ENCODE data around the gene ELOB. TPM values are rescaled to one million over a fixed set of nuclear protein-coding genes. Genes with fewer than 3 reads are reported as not detected.
A peak's percentile ranks its signal among the peaks of the same experiment; 100 is the strongest.
"Not testable (repeated sequence)": the region's sequence is repeated elsewhere in the genome, so short reads cannot be mapped to it uniquely, and the experiment has no call there.

ELOB gene
- total and polyA plus RNA-seq, 4 donors = 136 to 660 (median 517) TPM

GRCh38 chr16:2736476-2737237 is 40.4 kb downstream of the ELOB start:
- 92% methylated on average over 10 of the region's 11 CpGs for WGBS (ENCODE audit: insufficient coverage)
- Histone ChIP-seq H3K9me3 (ENCODE audit: control insufficient read depth, insufficient read depth, low read length) (no peaks in the 10 kb centered on the region), H3K27me3 (ENCODE audit: control insufficient read depth, insufficient read depth, low read length) (no peaks in the 10 kb centered on the region), H3K27ac (ENCODE audit: low read depth, low read length) (no peak overlapping the region), H3K36me3 (ENCODE audit: control insufficient read depth, insufficient read depth, low read length) (no peaks in the 10 kb centered on the region), H3K4me1 (ENCODE audit: control insufficient read depth, insufficient read depth, low read length) (no peaks in the 10 kb centered on the region), H3K4me3 (ENCODE audit: low read depth, low read length) (no peak overlapping the region)
- no peak for DNase-seq (ENCODE audit: low read depth in 4 of 6, low spot score in 6 of 6)

GRCh38 chr16:2734844-2735515 is 42.1 kb downstream of the ELOB start:
- Histone ChIP-seq H3K36me3 (ENCODE audit: control insufficient read depth, insufficient read depth, low read length) (no peaks in the 10 kb centered on the region), H3K9me3 (ENCODE audit: control insufficient read depth, insufficient read depth, low read length) (no peaks in the 10 kb centered on the region), H3K27ac (ENCODE audit: low read depth, low read length) (no peak overlapping the region), H3K27me3 (ENCODE audit: control insufficient read depth, insufficient read depth, low read length) (no peaks in the 10 kb centered on the region), H3K4me1 (ENCODE audit: control insufficient read depth, insufficient read depth, low read length) (no peaks in the 10 kb centered on the region), H3K4me3 (ENCODE audit: low read depth, low read length) (no peak overlapping the region)
- no peak for DNase-seq (ENCODE audit: low read depth in 4 of 6, low spot score in 6 of 6)
- 85% methylated on average over 5 of the region's 10 CpGs for WGBS (ENCODE audit: insufficient coverage)

GRCh38 chr16:2728034-2728433 is 49.0 kb downstream of the ELOB start:
- 100% methylated on average over 2 of the region's 7 CpGs for WGBS (ENCODE audit: insufficient coverage)
- H3K36me3 ChIP-seq (ENCODE audit: control insufficient read depth, insufficient read depth, low read length) = no peaks in the 10 kb centered on the region
- no peaks in the 10 kb centered on the region for H3K27me3 ChIP-seq (ENCODE audit: control insufficient read depth, insufficient read depth, low read length)
- DNase-seq (ENCODE audit: low read depth in 4 of 6, low spot score in 6 of 6) = no peak
- no peaks in the 10 kb centered on the region for H3K4me1 ChIP-seq (ENCODE audit: control insufficient read depth, insufficient read depth, low read length)
- H3K9me3 ChIP-seq (ENCODE audit: control insufficient read depth, insufficient read depth, low read length) = no peaks in the 10 kb centered on the region
- no peak overlapping the region for H3K27ac ChIP-seq (ENCODE audit: low read depth, low read length)
- no peak overlapping the region for H3K4me3 ChIP-seq (ENCODE audit: low read depth, low read length)

GRCh38 chr16:2726923-2727322 is 50.2 kb downstream of the ELOB start:
- no peaks in the 10 kb centered on the region for H3K9me3 ChIP-seq (ENCODE audit: control insufficient read depth, insufficient read depth, low read length)
- H3K4me3 ChIP-seq (ENCODE audit: low read depth, low read length) = no peak overlapping the region
- H3K36me3 ChIP-seq (ENCODE audit: control insufficient read depth, insufficient read depth, low read length) = no peaks in the 10 kb centered on the region
- no peaks in the 10 kb centered on the region for H3K27me3 ChIP-seq (ENCODE audit: control insufficient read depth, insufficient read depth, low read length)
- H3K4me1 ChIP-seq (ENCODE audit: control insufficient read depth, insufficient read depth, low read length) = no peaks in the 10 kb centered on the region
- DNase-seq (ENCODE audit: low read depth in 4 of 6, low spot score in 6 of 6) = no peak
- no peak overlapping the region for H3K27ac ChIP-seq (ENCODE audit: low read depth, low read length)
- WGBS (ENCODE audit: insufficient coverage) = 20% methylated on average over 1 of the region's 5 CpGs

GRCh38 chr16:2724816-2725348 is 52.2 kb downstream of the ELOB start:
- H3K27ac ChIP-seq (ENCODE audit: low read depth, low read length) = no peak overlapping the region
- no peaks in the 10 kb centered on the region for H3K9me3 ChIP-seq (ENCODE audit: control insufficient read depth, insufficient read depth, low read length)
- no peak for DNase-seq (ENCODE audit: low read depth in 4 of 6, low spot score in 6 of 6)
- H3K4me1 ChIP-seq (ENCODE audit: control insufficient read depth, insufficient read depth, low read length) = peaks cover 9% of the 10 kb centered on the region
- no peaks in the 10 kb centered on the region for H3K27me3 ChIP-seq (ENCODE audit: control insufficient read depth, insufficient read depth, low read length)
- H3K36me3 ChIP-seq (ENCODE audit: control insufficient read depth, insufficient read depth, low read length) = peaks cover under 1% of the 10 kb centered on the region
- WGBS (ENCODE audit: insufficient coverage) = 73% methylated on average over 15 of the region's 16 CpGs
- H3K4me3 ChIP-seq (ENCODE audit: low read depth, low read length) = no peak overlapping the region

GRCh38 chr16:2724088-2724676 is 52.9 kb downstream of the ELOB start:
- peaks cover 8% of the 10 kb centered on the region for H3K36me3 ChIP-seq (ENCODE audit: control insufficient read depth, insufficient read depth, low read length)
- H3K9me3 ChIP-seq (ENCODE audit: control insufficient read depth, insufficient read depth, low read length) = no peaks in the 10 kb centered on the region
- H3K27me3 ChIP-seq (ENCODE audit: control insufficient read depth, insufficient read depth, low read length) = no peaks in the 10 kb centered on the region
- H3K27ac ChIP-seq (ENCODE audit: low read depth, low read length) = no peak overlapping the region
- peaks cover 16% of the 10 kb centered on the region for H3K4me1 ChIP-seq (ENCODE audit: control insufficient read depth, insufficient read depth, low read length)
- WGBS (ENCODE audit: insufficient coverage) = 80% methylated on average over 5 of the region's 7 CpGs
- H3K4me3 ChIP-seq (ENCODE audit: low read depth, low read length) = no peak overlapping the region
- DNase-seq (ENCODE audit: low read depth in 4 of 6, low spot score in 6 of 6) = no peak

- H3K36me3 ChIP-seq (ENCODE audit: control insufficient read depth, insufficient read depth, low read length) = peaks cover 21% of the 10 kb centered on the region
- not testable (repeated sequence) for H3K9me3 ChIP-seq (ENCODE audit: control insufficient read depth, insufficient read depth, low read length); H3K27me3 ChIP-seq (ENCODE audit: control insufficient read depth, insufficient read depth, low read length); H3K27ac ChIP-seq (ENCODE audit: low read depth, low read length)
- WGBS (ENCODE audit: insufficient coverage) = 52% methylated on average over 10 of the region's 14 CpGs
- peak in 1 of 6 donors; percentile 7 for DNase-seq (ENCODE audit: low read depth in 4 of 6, low spot score in 6 of 6)
- H3K4me1 ChIP-seq (ENCODE audit: control insufficient read depth, insufficient read depth, low read length) = peaks cover 20% of the 10 kb centered on the region
- H3K4me3 ChIP-seq (ENCODE audit: low read depth, low read length) = peak overlapping the region; percentile 36
Observed at GRCh38 chr16:2721634-2722173, 55.4 kb downstream of the ELOB start.

Small RNA genes within 50 kb of the gene (small RNA-seq; reads per million reads assigned to genes)
- not detected for gene SNORA3C (ENCODE audit: low replicate concordance)

Other genes with a start within 250 kb of the ELOB start
- under 1 TPM; 0.20 to 0.28 TPM for gene CEMP1, start 245.9 kb downstream of the ELOB start, total RNA-seq
- 1 to 10 TPM; 6.7 to 8.1 TPM for gene CEMP1, start 245.9 kb downstream of the ELOB start, polyA plus RNA-seq (ENCODE audit: insufficient read length in 2 of 2)
- gene PDPK1, start 239.3 kb downstream of the ELOB start, total RNA-seq = 10 to 100 TPM; 31.7 to 37.6 TPM
- gene PDPK1, start 239.3 kb downstream of the ELOB start, polyA plus RNA-seq (ENCODE audit: insufficient read length in 2 of 2) = 10 to 100 TPM; 37.6 to 43.1 TPM
- gene KCTD5, start 94.8 kb downstream of the ELOB start, total RNA-seq = 10 to 100 TPM; 17.4 to 25.7 TPM
- 10 to 100 TPM; 42.4 to 44.3 TPM for gene KCTD5, start 94.8 kb downstream of the ELOB start, polyA plus RNA-seq (ENCODE audit: insufficient read length in 2 of 2)
- 1 to 10 TPM; 2.1 to 2.5 TPM for gene PRSS27, start 57.1 kb downstream of the ELOB start, total RNA-seq
- 10 to 100 TPM in 1 of 2 donors, 1 to 10 TPM in 1; 9.7 to 11.5 TPM for gene PRSS27, start 57.1 kb downstream of the ELOB start, polyA plus RNA-seq (ENCODE audit: insufficient read length in 2 of 2)
- gene SRRM2, start 24.6 kb downstream of the ELOB start, total RNA-seq = 100 to 1,000 TPM; 105 to 159 TPM
- 100 to 1,000 TPM; 494 to 610 TPM for gene SRRM2, start 24.6 kb downstream of the ELOB start, polyA plus RNA-seq (ENCODE audit: insufficient read length in 2 of 2)
- under 1 TPM in 1 of 2 donors, not detected in 1; 0.17 TPM for gene PRSS33, start 10.3 kb upstream of the ELOB start, total RNA-seq
- under 1 TPM; 0.21 to 0.24 TPM for gene PRSS33, start 10.3 kb upstream of the ELOB start, polyA plus RNA-seq (ENCODE audit: insufficient read length in 2 of 2)
- not detected for gene PRSS41, start 21.2 kb upstream of the ELOB start, total RNA-seq
- not detected for gene PRSS41, start 21.2 kb upstream of the ELOB start, polyA plus RNA-seq (ENCODE audit: insufficient read length in 2 of 2)
- gene PRSS21, start 40.0 kb upstream of the ELOB start, total RNA-seq = under 1 TPM in 1 of 2 donors, not detected in 1; 0.28 TPM
- not detected for gene PRSS21, start 40.0 kb upstream of the ELOB start, polyA plus RNA-seq (ENCODE audit: insufficient read length in 2 of 2)
- gene ZG16B, start 53.0 kb upstream of the ELOB start, total RNA-seq = 1 to 10 TPM in 1 of 2 donors, under 1 TPM in 1; 0.59 to 2.4 TPM
- under 1 TPM; 0.32 TPM for gene ZG16B, start 53.0 kb upstream of the ELOB start, polyA plus RNA-seq (ENCODE audit: insufficient read length in 2 of 2)
- not detected for gene PRSS22, start 80.9 kb upstream of the ELOB start, total RNA-seq
- under 1 TPM in 1 of 2 donors, not detected in 1; 0.17 TPM for gene PRSS22, start 80.9 kb upstream of the ELOB start, polyA plus RNA-seq (ENCODE audit: insufficient read length in 2 of 2)
- gene FLYWCH2, start 105.9 kb upstream of the ELOB start, total RNA-seq = 10 to 100 TPM; 28.1 to 63.1 TPM
- gene FLYWCH2, start 105.9 kb upstream of the ELOB start, polyA plus RNA-seq (ENCODE audit: insufficient read length in 2 of 2) = 10 to 100 TPM; 59.7 to 61.8 TPM
- 10 to 100 TPM; 17.5 to 18.2 TPM for gene FLYWCH1, start 134.7 kb upstream of the ELOB start, total RNA-seq
- gene FLYWCH1, start 134.7 kb upstream of the ELOB start, polyA plus RNA-seq (ENCODE audit: insufficient read length in 2 of 2) = 10 to 100 TPM; 55.9 TPM
- gene KREMEN2, start 187.0 kb upstream of the ELOB start, total RNA-seq = under 1 TPM; 0.17 to 0.20 TPM
- gene KREMEN2, start 187.0 kb upstream of the ELOB start, polyA plus RNA-seq (ENCODE audit: insufficient read length in 2 of 2) = 1 to 10 TPM; 1.4 to 1.6 TPM
- 10 to 100 TPM; 22.6 to 26.4 TPM for gene PAQR4, start 192.1 kb upstream of the ELOB start, total RNA-seq
- 10 to 100 TPM; 74.0 to 82.4 TPM for gene PAQR4, start 192.1 kb upstream of the ELOB start, polyA plus RNA-seq (ENCODE audit: insufficient read length in 2 of 2)
- 1 to 10 TPM; 3.1 to 7.2 TPM for gene PKMYT1, start 203.2 kb upstream of the ELOB start, total RNA-seq
- 10 to 100 TPM; 20.0 to 32.6 TPM for gene PKMYT1, start 203.2 kb upstream of the ELOB start, polyA plus RNA-seq (ENCODE audit: insufficient read length in 2 of 2)
- under 1 TPM; 0.06 to 0.20 TPM for gene CLDN9, start 235.6 kb upstream of the ELOB start, total RNA-seq
- gene CLDN9, start 235.6 kb upstream of the ELOB start, polyA plus RNA-seq (ENCODE audit: insufficient read length in 2 of 2) = under 1 TPM; 0.36 to 0.38 TPM
- gene CLDN6, start 240.9 kb upstream of the ELOB start, total RNA-seq = under 1 TPM in 1 of 2 donors, not detected in 1; 0.28 TPM
- gene CLDN6, start 240.9 kb upstream of the ELOB start, polyA plus RNA-seq (ENCODE audit: insufficient read length in 2 of 2) = 1 to 10 TPM in 1 of 2 donors, under 1 TPM in 1; 0.43 to 1.0 TPM
- gene TNFRSF12A, start 243.1 kb upstream of the ELOB start, total RNA-seq = 1 to 10 TPM; 5.8 to 9.9 TPM
- 1 to 10 TPM; 4.5 to 6.7 TPM for gene TNFRSF12A, start 243.1 kb upstream of the ELOB start, polyA plus RNA-seq (ENCODE audit: insufficient read length in 2 of 2)
- gene HCFC1R1, start 246.7 kb upstream of the ELOB start, total RNA-seq = 10 to 100 TPM; 20.4 to 66.2 TPM
- 100 to 1,000 TPM; 155 to 161 TPM for gene HCFC1R1, start 246.7 kb upstream of the ELOB start, polyA plus RNA-seq (ENCODE audit: insufficient read length in 2 of 2)
- 10 to 100 TPM in 1 of 2 donors, 1 to 10 TPM in 1; 7.2 to 12.5 TPM for gene THOC6, start 246.8 kb upstream of the ELOB start, total RNA-seq
- gene THOC6, start 246.8 kb upstream of the ELOB start, polyA plus RNA-seq (ENCODE audit: insufficient read length in 2 of 2) = 10 to 100 TPM; 16.8 to 18.7 TPM